Activated CD8-positive, alpha-beta memory T cell treated with anti-CD3 and anti-CD28 coated beads for 24 hours (primary cell): ENCODE measurements around the gene EMP3.
"Not testable (repeated sequence)": the region's sequence is repeated elsewhere in the genome, so short reads cannot be mapped to it uniquely, and the experiment has no call there.

Experiments used
- DNase-seq: peaks from one replicate; pipeline ENCODE4 v3.0.0-alpha.2; 2020

Gene EMP3

GRCh38 chr19:48325265-48325910 is at the start of gene EMP3:
TSS of gene EMP3 (plus strand) at chr19:48325552. CDS start at chr19:48326845, 1,293 bp downstream.
- DNase-seq, result peak; percentile 88

GRCh38 chr19:48279747-48280146 is 45.6 kb upstream of the EMP3 start:
- no peak for DNase-seq

GRCh38 chr19:48283908-48284307 is 41.4 kb upstream of the EMP3 start:
- DNase-seq, result no peak

- DNase-seq, result no peak
Measured at GRCh38 chr19:48284896-48285295, 40.5 kb upstream of the EMP3 start.

GRCh38 chr19:48287748-48288147 is 37.6 kb upstream of the EMP3 start:
- DNase-seq, result no peak

- DNase-seq, result no peak
Measured at GRCh38 chr19:48290401-48290770, 35.0 kb upstream of the EMP3 start.

- peak; percentile 89 for DNase-seq
Measured at GRCh38 chr19:48290771-48291488, 34.4 kb upstream of the EMP3 start.

- not testable (repeated sequence) for DNase-seq
Measured at GRCh38 chr19:48291489-48291815, 33.9 kb upstream of the EMP3 start.

- DNase-seq, result no peak
Measured at GRCh38 chr19:48292798-48293197, 32.6 kb upstream of the EMP3 start.

GRCh38 chr19:48295458-48295857 is 29.9 kb upstream of the EMP3 start:
- DNase-seq, result no peak

GRCh38 chr19:48296963-48297734 is 28.2 kb upstream of the EMP3 start:
- no peak for DNase-seq

- no peak for DNase-seq
Measured at GRCh38 chr19:48297975-48298374, 27.4 kb upstream of the EMP3 start.

- no peak for DNase-seq
Measured at GRCh38 chr19:48301886-48302599, 23.3 kb upstream of the EMP3 start.

- DNase-seq, result no peak
Measured at GRCh38 chr19:48302600-48302959, 22.8 kb upstream of the EMP3 start.

- DNase-seq, result no peak
Measured at GRCh38 chr19:48303367-48303766, 22.0 kb upstream of the EMP3 start.

- DNase-seq, result no peak
Measured at GRCh38 chr19:48303866-48304265, 21.5 kb upstream of the EMP3 start.

GRCh38 chr19:48308631-48309586 is 16.4 kb upstream of the EMP3 start:
- no peak for DNase-seq

GRCh38 chr19:48309731-48310130 is 15.6 kb upstream of the EMP3 start:
- DNase-seq, result not testable (repeated sequence)

- no peak for DNase-seq
Measured at GRCh38 chr19:48310227-48310626, 15.1 kb upstream of the EMP3 start.

- no peak for DNase-seq
Measured at GRCh38 chr19:48311384-48311783, 14.0 kb upstream of the EMP3 start.

GRCh38 chr19:48315712-48316111 is 9.6 kb upstream of the EMP3 start:
- DNase-seq, result no peak

GRCh38 chr19:48317708-48317960 is 7.7 kb upstream of the EMP3 start:
- DNase-seq, result not testable (repeated sequence)
